ENCODE measurements around the gene ZMYND10. TPM values are rescaled to one million over a fixed set of nuclear protein-coding genes. Genes with fewer than 3 reads are reported as not detected.

Gene ZMYND10
- polyA plus RNA-seq, 1 donor, result 4.2 TPM

GRCh38 chr3:50347187-50347813, 1.8 kb upstream of the ZMYND10 start:
- DNase-seq, result no peak

GRCh38 chr3:50345008-50345407, 524 bp downstream of the ZMYND10 start:
- no peak for DNase-seq

GRCh38 chr3:50342813-50343633, 2.5 kb downstream of the ZMYND10 start:
- no peak for DNase-seq

- no peak for DNase-seq
These were observed 3.4 kb downstream of the ZMYND10 start for GRCh38 chr3:50341996-50342650.

GRCh38 chr3:50341537-50341936, 4.0 kb downstream of the ZMYND10 start:
- DNase-seq, result no peak

GRCh38 chr3:50340448-50341329, 4.8 kb downstream of the ZMYND10 start, which contains the start of gene RASSF1:
RASSF1 (minus strand) TSS chr3:50340836; CDS start chr3:50340805, 31 bp downstream.
- no peak for DNase-seq

- DNase-seq, result no peak
These were observed 5.4 kb downstream of the ZMYND10 start for GRCh38 chr3:50340147-50340447.

- no peak for DNase-seq
These were observed 5.9 kb downstream of the ZMYND10 start for GRCh38 chr3:50339485-50340146.

GRCh38 chr3:50338965-50339364, 6.6 kb downstream of the ZMYND10 start:
- DNase-seq, result no peak

- peak; percentile 97 for DNase-seq
These were observed 8.2 kb downstream of the ZMYND10 start for GRCh38 chr3:50337175-50337861.

- DNase-seq, result no peak
These were observed 8.9 kb downstream of the ZMYND10 start for GRCh38 chr3:50336452-50337174.

- no peak for DNase-seq
These were observed 11.0 kb downstream of the ZMYND10 start for GRCh38 chr3:50334339-50335075.

- no peak for DNase-seq
These were observed 11.7 kb downstream of the ZMYND10 start for GRCh38 chr3:50333744-50334328.

GRCh38 chr3:50331364-50331907, 14.1 kb downstream of the ZMYND10 start:
- no peak for DNase-seq

- DNase-seq, result no peak
These were observed 15.2 kb downstream of the ZMYND10 start for GRCh38 chr3:50330330-50330729.

GRCh38 chr3:50327943-50328691, 17.4 kb downstream of the ZMYND10 start, which contains the start of gene TUSC2:
TUSC2 (minus strand) TSS chr3:50328223; CDS start chr3:50328099, 124 bp downstream.
- peak; percentile 97 for DNase-seq

- DNase-seq, result no peak
These were observed 18.4 kb downstream of the ZMYND10 start for GRCh38 chr3:50327129-50327528.

GRCh38 chr3:50326182-50326541, 19.4 kb downstream of the ZMYND10 start:
- no peak for DNase-seq
